CD4-positive, alpha-beta T cell (primary cell): ENCODE measurements around the gene MB21D2. TPM values are rescaled to one million over a fixed set of nuclear protein-coding genes. Genes with fewer than 3 reads are reported as not detected.

Experiments used
- ATAC-seq: fragments of 200-7000 bp; cut with Tn5 transposase; one replicate; pipeline ENCODE4 v1.10.0; 2022; ENCODE audit warnings: mild to moderate bottlenecking; ENCODE audit not compliant: poor library complexity
- CTCF ChIA-PET: fragments of 350-600 bp; sonication (Branson Sonifier 250); formaldehyde crosslinking; loops from one replicate; lab custom pipeline; 2021; ENCODE audit warnings: antibody characterized with exemption, inconsistent platforms; lab: Charles Lee
- POLR2A ChIA-PET: fragments of 350-600 bp; sonication (Branson Sonifier 250); formaldehyde crosslinking; loops from one replicate; lab custom pipeline; 2021; ENCODE audit warnings: antibody characterized with exemption, inconsistent platforms; lab: Charles Lee
- DNase-seq, 14 experiments: peaks; one replicate each; pipeline ENCODE4 v3.0.0-alpha.2; 2013 to 2020; ENCODE audit warnings: mixed read lengths in 2 of 14
- H3K27ac ChIP-seq, 2 donors: one replicate each; pipeline versions ENCODE4 v1.5.1 to v1.7.0; 2013; ENCODE audit warnings: low read length in 2 of 2, low read depth in 1 of 2, mild to moderate bottlenecking in 1 of 2
- H3K27me3 ChIP-seq, 2 experiments: 1 replicate in 1 of 2; 2 replicates in 1 of 2; pipeline versions ENCODE4 v1.6.1 to v1.7.0; 2013; ENCODE audit warnings: low read length in 2 of 2, control low read depth in 1 of 2, mild to moderate bottlenecking in 1 of 2, moderate library complexity in 1 of 2; ENCODE audit not compliant: insufficient read depth in 2 of 2, control insufficient read depth in 1 of 2
- H3K36me3 ChIP-seq: one replicate; pipeline ENCODE4 v1.6.1; 2013; ENCODE audit warnings: low read length, control low read depth; ENCODE audit not compliant: insufficient read depth
- H3K4me1 ChIP-seq: one replicate; pipeline ENCODE4 v1.6.1; 2013; ENCODE audit warnings: low read length, control low read depth; ENCODE audit not compliant: insufficient read depth
- H3K4me3 ChIP-seq: one replicate; pipeline ENCODE4 v1.5.1; 2013; ENCODE audit warnings: mild to moderate bottlenecking, low read length, moderate library complexity
- H3K9me3 ChIP-seq, 2 experiments: 1 replicate in 1 of 2; 2 replicates in 1 of 2; pipeline versions ENCODE4 v1.6.1 to v1.7.0; 2013; ENCODE audit warnings: low read length in 2 of 2, mild to moderate bottlenecking in 2 of 2, control low read depth in 1 of 2, moderate library complexity in 1 of 2; ENCODE audit not compliant: control insufficient read depth in 1 of 2, insufficient read depth in 1 of 2
- H3K27ac Mint-ChIP-seq: one replicate; pipeline ENCODE4 v1.8.0; 2020; ENCODE audit warnings: mixed read lengths
- H3K27me3 Mint-ChIP-seq: one replicate; pipeline ENCODE4 v1.8.0; 2021; ENCODE audit warnings: mixed read lengths
- H3K36me3 Mint-ChIP-seq: one replicate; pipeline ENCODE4 v1.8.0; 2021; ENCODE audit warnings: low read depth, mixed read lengths
- H3K4me1 Mint-ChIP-seq: one replicate; pipeline ENCODE4 v1.8.0; 2021; ENCODE audit warnings: low read depth, mixed read lengths
- H3K4me3 Mint-ChIP-seq: one replicate; pipeline ENCODE4 v1.8.0; 2020; ENCODE audit warnings: mild to moderate bottlenecking, mixed read lengths
- H3K9me3 Mint-ChIP-seq: one replicate; pipeline ENCODE4 v1.8.0; 2020; ENCODE audit warnings: mixed read lengths
- CTCF ChIP-seq: fragments of 200-600 bp; IDR thresholded peaks from one replicate; pipeline ENCODE4 v1.8.0; 2022; ENCODE audit warnings: antibody characterized with exemption, mild to moderate bottlenecking
- intact Hi-C, 2 experiments: fragments of 100-400 bp; cut with DNase I in 1 of 2; cut with micrococcal nuclease in 1 of 2; formaldehyde crosslinking; loops; one replicate each; pipeline versions ENCODE4 v1.15.1 to v1.9.0; 2023 to 2025; cut with DNase I, micrococcal nuclease
- total RNA-seq, 174 experiments: library from RNA in 2 of 174; stranded (reverse) in 2 of 174; gene quantifications; one replicate each; pipeline ENCODE4 v1.2.3 and lab custom pipeline; 2021 to 2026

Gene MB21D2
- total RNA-seq, 2 experiments from 2014 or later, result 0.77 to 0.78 TPM

DNA sequence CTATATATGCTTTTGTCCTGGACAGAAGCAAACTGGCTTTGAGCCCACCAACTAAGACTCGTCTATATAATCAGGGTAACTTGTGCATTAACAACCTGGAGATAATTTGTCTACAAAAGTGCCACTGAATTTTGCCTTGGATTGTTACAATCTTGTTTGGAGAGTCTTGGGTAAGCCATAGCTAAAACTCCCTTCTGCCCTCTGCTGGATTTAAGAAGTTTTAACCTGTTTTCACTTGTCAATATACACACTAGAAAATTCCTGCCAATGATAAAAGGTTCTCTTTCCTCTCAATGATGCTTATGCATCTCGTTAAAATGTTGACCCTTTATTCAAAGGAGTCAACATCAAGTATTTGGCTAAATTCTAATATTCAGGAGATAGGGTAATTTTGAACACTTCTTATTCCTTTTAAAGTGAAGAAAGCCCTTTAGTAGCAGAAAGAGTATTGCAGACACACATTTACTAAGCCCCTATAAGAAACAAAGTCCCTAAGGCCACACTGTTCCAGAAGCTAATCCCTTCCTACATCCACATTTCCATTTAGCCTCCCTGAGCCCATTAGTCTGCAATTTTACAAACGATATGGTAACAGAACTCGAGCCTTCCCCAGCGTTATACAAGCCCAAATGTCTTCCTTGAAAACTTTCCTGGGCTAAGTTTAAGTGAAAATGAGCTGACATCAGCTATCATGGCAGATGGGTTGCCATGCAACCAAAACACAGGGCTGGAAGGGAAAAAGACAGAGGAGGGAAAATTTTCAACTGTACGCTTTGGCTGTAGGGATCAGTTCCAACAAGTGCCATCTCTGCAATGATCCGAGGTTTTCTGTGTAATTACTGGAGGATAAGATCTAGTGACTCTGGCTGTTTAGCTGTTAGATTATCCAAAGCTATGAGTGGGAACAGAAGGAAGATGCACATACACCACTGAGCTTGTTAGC is 114.4 kb downstream of the MB21D2 start:
- no peaks in the 10 kb centered on the region for H3K9me3 Mint-ChIP-seq
- ChIA-PET POLR2A (no interaction called here), CTCF (interaction anchor here (1.1 kb wide), 1 partner anchor 8 kb away, joined by 3 read pairs; no protein-coding TSS in a partner anchor)
- Histone ChIP-seq H3K36me3 (no peaks in the 10 kb centered on the region), H3K9me3 (peaks cover 0 to 5% of the 10 kb centered on the region in 2 experiments), H3K27ac (no peak overlapping the region), H3K4me3 (no peak overlapping the region), H3K4me1 (no peaks in the 10 kb centered on the region), H3K27me3 (no peaks in the 10 kb centered on the region)
- intact Hi-C loops, result loop anchor here (2.0 to 10.0 kb wide), 3 partner anchors 238 to 336 kb away; no protein-coding TSS in a partner anchor
- H3K4me1 Mint-ChIP-seq, result no peaks in the 10 kb centered on the region
- H3K36me3 Mint-ChIP-seq, result no peaks in the 10 kb centered on the region
- H3K4me3 Mint-ChIP-seq, result no peak overlapping the region
- no peak overlapping the region for H3K27ac Mint-ChIP-seq
- peak in 1 of 14 experiments; percentile 18 for DNase-seq
- peak; percentile 16 for TF ChIP-seq CTCF
- H3K27me3 Mint-ChIP-seq, result peaks cover 4% of the 10 kb centered on the region
- no peak for ATAC-seq

DNA sequence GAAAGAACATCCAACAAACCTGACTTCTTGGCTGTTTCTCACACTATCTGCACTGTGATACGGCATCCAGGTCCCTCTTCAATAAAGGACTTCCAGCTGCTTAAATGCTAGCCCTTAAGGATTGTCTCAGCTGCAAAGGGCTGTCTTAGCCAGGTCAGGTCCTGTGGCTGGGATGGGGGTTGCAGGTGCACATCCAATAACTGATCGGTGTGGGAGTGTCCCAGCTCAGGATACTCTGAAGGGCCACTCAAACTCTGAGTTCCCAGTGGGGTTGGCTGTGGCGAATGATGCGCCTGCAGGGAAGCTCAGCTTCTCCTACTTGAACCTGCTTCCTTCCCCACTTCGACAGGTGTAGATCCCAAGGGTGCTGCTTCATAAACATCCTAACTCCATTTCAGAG is 115.7 kb downstream of the MB21D2 start:
- Mint-ChIP-seq H3K27me3 (peaks cover 4% of the 10 kb centered on the region), H3K36me3 (no peaks in the 10 kb centered on the region), H3K4me1 (no peaks in the 10 kb centered on the region), H3K4me3 (no peak overlapping the region), H3K9me3 (no peaks in the 10 kb centered on the region), H3K27ac (no peak overlapping the region)
- no peaks in the 10 kb centered on the region for H3K36me3 ChIP-seq
- H3K9me3 ChIP-seq, result peaks cover 0 to 5% of the 10 kb centered on the region in 2 experiments
- ATAC-seq (no peak), DNase-seq (no peak)
- no peak overlapping the region for H3K4me3 ChIP-seq
- H3K27ac ChIP-seq, result no peak overlapping the region
- intact Hi-C loops, result loop anchor here (2.0 to 10.0 kb wide), 3 partner anchors 237 to 335 kb away; no protein-coding TSS in a partner anchor
- H3K27me3 ChIP-seq, result no peaks in the 10 kb centered on the region
- ChIA-PET POLR2A (no interaction called here), CTCF (no interaction called here)
- no peak for TF ChIP-seq CTCF
- H3K4me1 ChIP-seq, result no peaks in the 10 kb centered on the region

GRCh38 chr3:192799721-192800120 is 117.9 kb downstream of the MB21D2 start:
- peaks cover 4% of the 10 kb centered on the region for H3K27me3 Mint-ChIP-seq
- H3K36me3 ChIP-seq, result no peaks in the 10 kb centered on the region
- H3K27me3 ChIP-seq, result no peaks in the 10 kb centered on the region
- intact Hi-C loops, result loop anchor here in 1 of 2 experiments (5.0 to 10.0 kb wide), 2 partner anchors 235 to 332 kb away; no protein-coding TSS in a partner anchor
- ChIA-PET CTCF (no interaction called here), POLR2A (no interaction called here)
- no peaks in the 10 kb centered on the region for H3K4me1 Mint-ChIP-seq
- no peaks in the 10 kb centered on the region for H3K9me3 Mint-ChIP-seq
- no peak overlapping the region for H3K27ac Mint-ChIP-seq
- no peak for TF ChIP-seq CTCF
- H3K27ac ChIP-seq, result no peak overlapping the region
- DNase-seq (no peak), ATAC-seq (no peak)
- H3K9me3 ChIP-seq, result peaks cover 0 to 5% of the 10 kb centered on the region in 2 experiments
- no peaks in the 10 kb centered on the region for H3K36me3 Mint-ChIP-seq
- H3K4me3 Mint-ChIP-seq, result no peak overlapping the region
- no peaks in the 10 kb centered on the region for H3K4me1 ChIP-seq
- H3K4me3 ChIP-seq, result no peak overlapping the region
